ENCODE data around the gene TNMD. TPM values are rescaled to one million over a fixed set of nuclear protein-coding genes. Genes with fewer than 3 reads are reported as not detected.
A peak's percentile ranks its signal among the peaks of the same experiment; 100 is the strongest.
"Not testable (repeated sequence)": the region's sequence is repeated elsewhere in the genome, so short reads cannot be mapped to it uniquely, and the experiment has no call there.

The TNMD gene
- total and polyA plus RNA-seq, 2 of the 8 experiments (the other 6 are each of a cell fraction or from before 2014, with no cell fraction given): 1.4 to 2.1 TPM

DNA sequence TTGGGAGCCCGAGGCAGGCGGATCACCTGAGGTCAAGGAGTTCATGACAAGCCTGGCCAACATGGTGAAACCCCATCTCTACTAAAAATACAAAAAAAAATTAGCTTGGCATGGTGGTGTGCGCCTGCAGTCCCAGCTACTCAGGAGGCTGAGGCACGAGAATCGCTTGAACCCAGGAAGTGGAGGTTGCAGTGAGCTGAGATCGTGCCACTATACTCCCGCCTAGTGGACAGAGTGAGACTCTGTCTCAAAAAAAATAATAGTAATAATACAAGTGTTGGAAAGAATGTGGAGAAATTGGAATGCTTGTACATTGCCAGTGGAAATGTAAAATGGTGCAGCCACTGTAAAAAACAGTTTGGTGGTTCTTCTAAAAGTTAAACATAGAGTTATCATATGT is 19.2 kb upstream of the TNMD start:
- POLR2A ChIA-PET (ENCODE audit: partially characterized antibody); H2BK20ac ChIP-seq (ENCODE audit: low read length); DNase-seq (ENCODE audit: low read depth in 1 of 2, low spot score in 2 of 2); H2AK5ac ChIP-seq (ENCODE audit: low read depth, low read length); H4K91ac ChIP-seq (replicated peaks; ENCODE audit: insufficient read length, low read length); H2BK5ac ChIP-seq (ENCODE audit: low read depth, low read length); H4K5ac ChIP-seq (ENCODE audit: insufficient read length, low read depth, low read length); H3K9ac ChIP-seq (replicated peaks in 1 of 4; ENCODE audit: extremely low read depth in 1 of 4, low read depth in 3 of 4, low read length in 3 of 4); H3K4me3 ChIP-seq (ENCODE audit: extremely low read depth in 1 of 4, insufficient read depth in 2 of 4, low read depth in 3 of 4, low read length in 4 of 4); H2AFZ ChIP-seq (ENCODE audit: low read length); FAIRE-seq; H3K36me3 ChIP-seq (ENCODE audit: control insufficient read depth in 2 of 4, insufficient read depth in 4 of 4, low read length in 3 of 4); H3K79me1 ChIP-seq (ENCODE audit: low read depth, low read length); H2BK12ac ChIP-seq (ENCODE audit: low read depth, low read length); H3K23ac ChIP-seq (ENCODE audit: insufficient read length); H3K27me3 ChIP-seq (replicated peaks in 1 of 4; ENCODE audit: control insufficient read depth in 3 of 4, extremely low read depth in 1 of 4, insufficient read depth in 3 of 4, low read length in 3 of 4); H3K4me2 ChIP-seq (ENCODE audit: insufficient read depth in 1 of 2, low read depth in 2 of 2, low read length in 2 of 2); H3K14ac ChIP-seq (ENCODE audit: insufficient read length); H3K27ac ChIP-seq (ENCODE audit: low read depth, low read length); H3K18ac ChIP-seq (ENCODE audit: extremely low read depth, low read length); H2BK120ac ChIP-seq (replicated peaks; ENCODE audit: low read depth, low read length); H3K9me3 ChIP-seq (ENCODE audit: insufficient read depth in 2 of 2, low read depth in 1 of 2, low read length in 1 of 2); H3K23me2 ChIP-seq (ENCODE audit: low read depth, low read length); H3K56ac ChIP-seq (replicated peaks; ENCODE audit: insufficient read length, low read depth, low read length); H4K20me1 ChIP-seq (replicated peaks in 1 of 2; ENCODE audit: control insufficient read depth in 1 of 2, insufficient read depth in 2 of 2, low read length in 2 of 2); H2BK15ac ChIP-seq (ENCODE audit: low read length); H3K79me2 ChIP-seq (ENCODE audit: control insufficient read depth in 1 of 2, insufficient read depth in 2 of 2, low read length in 2 of 2); H3K4ac ChIP-seq (replicated peaks; ENCODE audit: insufficient read length, low read depth, low read length); H3K4me1 ChIP-seq (replicated peaks in 1 of 4; ENCODE audit: control insufficient read depth in 3 of 4, insufficient read depth in 4 of 4, low read length in 3 of 4); H4K8ac ChIP-seq (ENCODE audit: extremely low read depth, insufficient read depth, low read length): not testable (repeated sequence)
- CTCF ChIA-PET (ENCODE audit: partially characterized antibody): interaction anchor here (0.6 to 2.8 kb wide), 10 partner anchors 49 to 790 kb away, joined by 3 to 12 read pairs (median 4); no protein-coding TSS in a partner anchor
- WGBS, 2 experiments (ENCODE audit: extremely low coverage in 1 of 2, insufficient coverage in 1 of 2, insufficient read length in 1 of 2, insufficient replicate concordance in 2 of 2, low coverage in 1 of 2, low lambda C conversion rate in 2 of 2, missing lambda C conversion rate in 1 of 2): 87% methylated on average over 6 of the region's 7 CpGs; no CpG with 5 or more reads in 1 of the 2 experiments
- TF ChIP-seq RAD21 (IDR thresholded peaks at IDR 0.05 in 1 of 2, conservative IDR thresholded peaks at IDR 0.05 in 1 of 2; ENCODE audit: low read depth in 2 of 2, low read length in 2 of 2): peak; percentile 11 to 12; a peak in 1 of 4 replicates

All from H1 (cell line).